IMR-90 (cell line): ENCODE results near the gene SLC25A26. TPM values are rescaled to one million over a fixed set of nuclear protein-coding genes. Genes with fewer than 3 reads are reported as not detected.
"Not testable (repeated sequence)": the region's sequence is repeated elsewhere in the genome, so short reads cannot be mapped to it uniquely, and the experiment has no call there.

ENCODE experiments used
- ATAC-seq: fragments of 200-7000 bp; cut with Tn5 transposase; 2 replicates; pipeline ENCODE4 v1.9.1; 2020; ENCODE audit warnings: low read depth, mild to moderate bottlenecking, moderate library complexity
- BruUV-seq: library from RNA; stranded (reverse); fragments of 400-500 nt; replicated peaks from 2 replicates; lab custom pipeline; 2021; lab: Mats Ljungman, UMichigan
- CTCF ChIA-PET: fragments of 300-600 bp; formaldehyde crosslinking; extraction: SDS; loops from one replicate; lab custom pipeline; 2021; ENCODE audit warnings: antibody characterized with exemption; lab: Yijun Ruan, JAX
- POLR2A ChIA-PET: fragments of 300-600 bp; sonication (Branson Sonifier 250); formaldehyde crosslinking; loops from one replicate; lab custom pipeline; 2022; ENCODE audit warnings: antibody characterized with exemption; ENCODE audit not compliant: unreplicated experiment; lab: Charles Lee
- DNase-seq: peaks from one replicate; pipeline ENCODE4 v3.0.0; 2013
- H2AFZ ChIP-seq: replicated peaks from 2 replicates; pipeline ENCODE3; 2013; ENCODE audit warnings: low read length, mild to moderate bottlenecking; ENCODE audit not compliant: poor library complexity
- H2AK5ac ChIP-seq: 2 replicates; pipeline ENCODE4 v1.6.1; 2013; ENCODE audit warnings: low read depth, low read length, inconsistent platforms
- H2AK9ac ChIP-seq: replicated peaks from 2 replicates; pipeline ENCODE3; 2013; ENCODE audit warnings: mild to moderate bottlenecking, low read depth, low read length, moderate library complexity; ENCODE audit not compliant: poor library complexity
- H2BK120ac ChIP-seq: 2 replicates; pipeline ENCODE4 v1.6.1; 2013; ENCODE audit warnings: low read depth, low read length, inconsistent platforms
- H2BK15ac ChIP-seq: 3 replicates; pipeline ENCODE4 v1.6.1; 2013; ENCODE audit warnings: low read depth, low read length, inconsistent platforms
- H2BK20ac ChIP-seq: 2 replicates; pipeline ENCODE4 v1.6.1; 2013; ENCODE audit warnings: low read depth, mild to moderate bottlenecking, inconsistent platforms, low read length, moderate library complexity
- H2BK5ac ChIP-seq: 2 replicates; pipeline ENCODE4 v1.6.1; 2013; ENCODE audit warnings: mild to moderate bottlenecking, low read depth, low read length, inconsistent platforms; ENCODE audit not compliant: poor library complexity, severe bottlenecking
- H3K14ac ChIP-seq: replicated peaks from 2 replicates; pipeline ENCODE4 v1.6.1; 2013; ENCODE audit warnings: low read depth, low read length, inconsistent platforms
- H3K18ac ChIP-seq: 2 replicates; pipeline ENCODE4 v1.6.1; 2013; ENCODE audit warnings: low read depth, low read length, control low read depth
- H3K23ac ChIP-seq: 2 replicates; pipeline ENCODE4 v1.6.1; 2013; ENCODE audit warnings: low read depth, low read length, inconsistent platforms
- H3K27ac ChIP-seq: 2 replicates; pipeline ENCODE4 v1.5.1; 2013; ENCODE audit warnings: mild to moderate bottlenecking, control low read depth, low read length; ENCODE audit not compliant: insufficient read depth
- H3K27me3 ChIP-seq: 2 replicates; pipeline ENCODE4 v1.6.1; 2013; ENCODE audit warnings: low read length; ENCODE audit not compliant: control insufficient read depth, insufficient read depth
- H3K36me3 ChIP-seq: 2 replicates; pipeline ENCODE4 v1.6.1; 2013; ENCODE audit warnings: low read length, mixed read lengths; ENCODE audit not compliant: control insufficient read depth, insufficient read depth
- H3K4ac ChIP-seq: 2 replicates; pipeline ENCODE4 v1.6.1; 2013; ENCODE audit warnings: low read depth, low read length, inconsistent platforms
- H3K4me1 ChIP-seq: 2 replicates; pipeline ENCODE4 v1.6.1; 2013; ENCODE audit warnings: low read length, mixed read lengths; ENCODE audit not compliant: control insufficient read depth, insufficient read depth
- H3K4me2 ChIP-seq: 2 replicates; pipeline ENCODE4 v1.6.1; 2013; ENCODE audit warnings: low read depth, mild to moderate bottlenecking, control low read depth, low read length, moderate library complexity
- H3K4me3 ChIP-seq: 2 replicates; pipeline ENCODE4 v1.5.1; 2013; ENCODE audit warnings: low read depth, mild to moderate bottlenecking, control low read depth, low read length, moderate library complexity; ENCODE audit not compliant: insufficient read depth
- H3K56ac ChIP-seq: 2 replicates; pipeline ENCODE4 v1.6.1; 2013; ENCODE audit warnings: low read length, inconsistent platforms; ENCODE audit not compliant: insufficient read depth; ENCODE audit errors: extremely low read depth
- H3K79me1 ChIP-seq, 2 experiments: 2 replicates each; pipeline ENCODE4 v1.6.1; 2013; ENCODE audit warnings: low read length in 2 of 2, inconsistent platforms in 1 of 2, low read depth in 1 of 2
- H3K9ac ChIP-seq: 2 replicates; pipeline ENCODE4 v1.6.1; 2013; ENCODE audit warnings: low read depth, low read length, control low read depth
- H3K9me1 ChIP-seq: 2 replicates; pipeline ENCODE4 v1.6.1; 2013; ENCODE audit warnings: low read length, inconsistent platforms; ENCODE audit not compliant: insufficient read depth
- H3K9me3 ChIP-seq: 2 replicates; pipeline ENCODE4 v1.6.1; 2013; ENCODE audit warnings: low read length; ENCODE audit not compliant: control insufficient read depth, insufficient read depth
- H4K20me1 ChIP-seq: 2 replicates; pipeline ENCODE4 v1.6.1; 2013; ENCODE audit warnings: low read length, inconsistent platforms; ENCODE audit not compliant: insufficient read depth
- H4K5ac ChIP-seq: 2 replicates; pipeline ENCODE4 v1.6.1; 2013; ENCODE audit warnings: mild to moderate bottlenecking, low read depth, low read length, control low read depth
- H4K8ac ChIP-seq, 2 experiments: 2 replicates each; pipeline ENCODE4 v1.6.1; 2013; ENCODE audit warnings: low read depth in 2 of 2, low read length in 2 of 2, control low read depth in 1 of 2, inconsistent platforms in 1 of 2
- H4K91ac ChIP-seq: 2 replicates; pipeline ENCODE4 v1.6.1; 2013; ENCODE audit warnings: low read depth, low read length, inconsistent platforms; ENCODE audit not compliant: insufficient read depth
- WGBS, 2 experiments: methylation state at CpG; one replicate each; pipeline versions ENCODE4 v1.1.5 to v1.1.7; 2013; ENCODE audit warnings: missing lambda C conversion rate in 2 of 2; ENCODE audit not compliant: insufficient read length in 1 of 2; ENCODE audit errors: extremely low coverage in 2 of 2; 5-methylcytosine and 5-hydroxymethylcytosine counted together
- dilution Hi-C: fragments of 300-500 bp; cut with HindIII; formaldehyde crosslinking; loops from one replicate; pipeline ENCODE4 v1.14.3; 2018; ENCODE audit warnings: low sequenced_read_pairs; ENCODE audit not compliant: unreplicated experiment
- in situ Hi-C: fragments of 300-500 bp; cut with MboI; formaldehyde crosslinking; loops from 3 replicates; pipeline ENCODE4 v1.14.3; 2019; ENCODE audit warnings: low sequenced_read_pairs, inconsistent platforms, mixed read lengths
- intact Hi-C: fragments of 100-400 bp; cut with micrococcal nuclease; formaldehyde crosslinking; loops from 2 replicates; pipeline ENCODE4 v1.10.0; 2022
- polyA plus RNA-seq, 3 experiments: library from polyadenylated mRNA; depleted of rRNA; stranded (reverse); fragments of >200 nt; gene quantifications; 2 replicates each; pipeline ENCODE4 v1.2.3, GENCODE V29; 2012; ENCODE audit warnings: low replicate concordance in 1 of 3
- total RNA-seq: library from RNA; depleted of rRNA; stranded (reverse); fragments of >200 nt; gene quantifications from 2 replicates; pipeline ENCODE4 v1.2.3, GENCODE V29; 2012

SLC25A26 gene
- total and polyA plus RNA-seq, 2 of the 4 experiments (the other 2 are of a cell fraction) = 10.9 to 12.7 TPM

DNA sequence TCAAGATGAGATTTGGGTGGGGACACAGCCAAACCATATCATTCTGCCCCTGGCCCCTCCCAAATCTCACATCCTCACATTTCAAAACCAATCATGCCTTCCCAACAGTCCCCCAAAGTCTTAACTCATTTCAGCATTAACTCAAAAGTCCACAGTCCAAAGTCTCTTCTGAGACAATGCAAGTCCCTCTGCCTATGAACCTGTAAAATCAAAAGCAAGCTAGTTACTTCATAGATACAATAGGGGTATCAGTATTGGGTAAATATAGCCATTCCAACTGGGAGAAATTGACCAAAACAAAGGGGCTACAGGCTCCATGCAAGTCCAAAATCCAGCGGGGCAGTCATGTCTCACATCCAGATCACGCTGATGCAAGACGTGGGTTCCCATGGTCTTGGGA lies 200.3 kb downstream of the SLC25A26 start:
- H2AK9ac ChIP-seq, H2AK5ac ChIP-seq, dilution Hi-C loops, POLR2A ChIA-PET, BruUV-seq, H2BK120ac ChIP-seq, H3K27me3 ChIP-seq, H4K8ac ChIP-seq, ATAC-seq, H2BK5ac ChIP-seq, DNase-seq, H4K91ac ChIP-seq, H2BK20ac ChIP-seq, H4K5ac ChIP-seq, H2BK15ac ChIP-seq, intact Hi-C loops, H3K27ac ChIP-seq, H3K18ac ChIP-seq, H3K9me3 ChIP-seq, H3K4ac ChIP-seq, H2AFZ ChIP-seq, H3K4me3 ChIP-seq, H4K20me1 ChIP-seq, H3K9me1 ChIP-seq, H3K9ac ChIP-seq, H3K36me3 ChIP-seq, H3K23ac ChIP-seq, H3K14ac ChIP-seq, H3K4me2 ChIP-seq, H3K56ac ChIP-seq, CTCF ChIA-PET: not testable (repeated sequence)
- 100% methylated on average over 2 of the region's 3 CpGs; no CpG with 5 or more reads in 1 of the 2 experiments for WGBS, 2 experiments
- in situ Hi-C loops = loop anchor here (5.0 kb wide), 1 partner anchor 76 kb away; no protein-coding TSS in a partner anchor
- Histone ChIP-seq H3K4me1 (peaks cover 28% of the 10 kb centered on the region), H3K79me1 (peaks cover 31 to 59% of the 10 kb centered on the region in 2 experiments)

DNA sequence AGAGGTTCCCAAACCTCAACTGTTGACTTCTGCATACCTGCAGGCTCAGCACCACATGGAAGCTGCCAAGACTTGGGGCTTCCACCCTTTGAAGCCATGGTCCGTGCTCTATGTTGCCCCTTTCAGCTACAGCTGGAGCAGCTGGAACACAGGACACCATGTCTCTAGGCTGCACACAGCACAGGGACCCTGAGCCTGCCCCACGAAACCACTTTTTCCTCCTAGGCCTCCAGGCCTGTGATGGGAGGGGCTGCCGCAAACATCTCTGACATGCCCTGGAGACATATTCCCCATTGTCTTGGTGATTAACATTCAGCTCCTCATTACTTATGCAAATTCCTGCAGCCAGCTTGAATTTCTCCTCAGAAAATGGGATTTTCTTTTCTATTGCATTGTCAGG lies 201.1 kb downstream of the SLC25A26 start:
- H3K9ac ChIP-seq, H2BK20ac ChIP-seq, H3K18ac ChIP-seq, H2AFZ ChIP-seq, H3K23ac ChIP-seq, H3K4me2 ChIP-seq, H2AK9ac ChIP-seq, H2BK120ac ChIP-seq, H3K4me3 ChIP-seq, H2BK15ac ChIP-seq, H4K5ac ChIP-seq, H4K91ac ChIP-seq, H3K14ac ChIP-seq, H2BK5ac ChIP-seq, H4K20me1 ChIP-seq, POLR2A ChIA-PET, CTCF ChIA-PET, H3K27ac ChIP-seq, H3K36me3 ChIP-seq, ATAC-seq, H4K8ac ChIP-seq, H3K56ac ChIP-seq, DNase-seq, dilution Hi-C loops, H3K9me3 ChIP-seq, H3K9me1 ChIP-seq, BruUV-seq, H3K27me3 ChIP-seq, H3K4ac ChIP-seq, intact Hi-C loops, H2AK5ac ChIP-seq: not testable (repeated sequence)
- Histone ChIP-seq H3K4me1 (peaks cover 25% of the 10 kb centered on the region), H3K79me1 (peaks cover 34 to 61% of the 10 kb centered on the region in 2 experiments)
- in situ Hi-C loops = loop anchor here (5.0 kb wide), 1 partner anchor 75 kb away; no protein-coding TSS in a partner anchor
- 100% methylated on average over 1 of the region's 3 CpGs; no CpG with 5 or more reads in 1 of the 2 experiments for whole genome bisulfite sequencing, 2 experiments
